IPS DF 19.7 (cell line): ENCODE measurements around the gene PSRC1.

Source experiments
- DNase-seq: peaks from one replicate; pipeline ENCODE4 v3.0.0-alpha.2; 2013; ENCODE audit warnings: low read depth, low spot score

PSRC1 gene

GRCh38 chr1:109272021-109272799 lies 10.7 kb downstream of the PSRC1 start:
- DNase-seq: no peak

DNA sequence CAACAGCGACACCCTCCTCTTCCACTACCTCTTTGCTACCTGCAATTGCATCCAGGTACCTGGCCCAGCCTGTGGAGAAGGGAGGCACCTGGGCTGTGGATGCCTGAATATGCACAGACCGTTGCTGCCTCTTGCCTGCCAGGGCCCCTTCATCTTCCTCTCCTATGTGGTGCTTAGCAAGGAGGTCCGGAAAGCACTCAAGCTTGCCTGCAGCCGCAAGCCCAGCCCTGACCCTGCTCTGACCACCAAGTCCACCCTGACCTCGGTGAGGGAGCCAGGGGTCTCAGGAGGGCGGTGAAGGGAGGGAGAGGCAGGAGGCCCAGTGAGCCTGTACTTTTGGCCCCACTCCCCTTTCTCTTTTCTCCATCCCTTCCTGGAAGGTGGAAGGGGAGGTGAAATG lies 11.5 kb downstream of the PSRC1 start:
- DNase-seq: no peak

GRCh38 chr1:109270623-109271317 lies 12.2 kb downstream of the PSRC1 start:
- no peak for DNase-seq

DNA sequence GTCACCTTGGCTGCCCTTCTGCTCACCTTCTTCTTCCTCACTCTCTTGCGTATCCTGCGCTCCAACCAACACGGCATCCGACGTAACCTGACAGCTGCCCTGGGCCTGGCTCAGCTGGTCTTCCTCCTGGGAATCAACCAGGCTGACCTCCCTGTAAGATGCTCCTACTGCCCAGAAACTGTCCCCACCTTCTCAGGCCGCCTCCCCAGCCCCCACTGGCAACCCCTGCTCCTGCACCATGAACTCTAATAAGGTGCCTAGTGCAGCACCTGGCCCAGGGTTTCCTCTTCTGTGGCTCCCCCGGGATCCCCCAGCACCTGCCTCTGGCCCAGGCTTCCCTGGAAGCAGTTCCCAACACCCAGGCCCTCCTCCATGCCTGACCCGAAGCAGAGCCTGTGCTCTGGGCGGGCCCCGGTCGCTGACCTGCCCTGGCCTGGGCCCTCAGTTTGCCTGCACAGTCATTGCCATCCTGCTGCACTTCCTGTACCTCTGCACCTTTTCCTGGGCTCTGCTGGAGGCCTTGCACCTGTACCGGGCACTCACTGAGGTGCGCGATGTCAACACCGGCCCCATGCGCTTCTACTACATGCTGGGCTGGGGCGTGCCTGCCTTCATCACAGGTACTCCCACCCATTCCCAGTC lies 12.8 kb downstream of the PSRC1 start:
- no peak for DNase-seq

DNA sequence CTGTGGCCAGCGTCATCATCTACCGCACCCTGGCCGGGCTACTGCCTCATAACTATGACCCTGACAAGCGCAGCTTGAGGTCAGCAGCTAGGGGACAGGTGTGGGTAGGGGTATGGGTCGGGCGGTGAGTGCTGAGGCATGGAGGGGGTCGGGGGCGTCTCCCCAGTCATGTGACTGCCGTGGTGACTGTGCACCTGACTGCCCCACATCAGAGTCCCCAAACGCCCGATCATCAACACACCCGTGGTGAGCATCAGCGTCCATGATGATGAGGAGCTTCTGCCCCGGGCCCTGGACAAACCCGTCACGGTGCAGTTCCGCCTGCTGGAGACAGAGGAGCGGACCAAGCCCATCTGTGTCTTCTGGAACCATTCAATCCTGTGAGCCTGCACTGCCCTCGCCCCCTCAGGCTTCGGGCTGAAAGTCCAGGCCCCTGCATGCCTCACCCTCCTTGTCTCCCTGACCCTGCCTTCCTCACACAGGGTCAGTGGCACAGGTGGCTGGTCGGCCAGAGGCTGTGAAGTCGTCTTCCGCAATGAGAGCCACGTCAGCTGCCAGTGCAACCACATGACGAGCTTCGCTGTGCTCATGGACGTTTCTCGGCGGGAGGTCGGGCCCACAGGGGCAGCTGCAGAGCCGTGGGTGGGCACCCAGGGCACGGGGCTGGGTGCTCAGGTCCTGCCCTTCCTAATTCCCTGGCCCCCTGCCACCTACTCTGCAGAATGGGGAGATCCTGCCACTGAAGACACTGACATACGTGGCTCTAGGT lies 13.5 kb downstream of the PSRC1 start:
- no peak for DNase-seq

DNA sequence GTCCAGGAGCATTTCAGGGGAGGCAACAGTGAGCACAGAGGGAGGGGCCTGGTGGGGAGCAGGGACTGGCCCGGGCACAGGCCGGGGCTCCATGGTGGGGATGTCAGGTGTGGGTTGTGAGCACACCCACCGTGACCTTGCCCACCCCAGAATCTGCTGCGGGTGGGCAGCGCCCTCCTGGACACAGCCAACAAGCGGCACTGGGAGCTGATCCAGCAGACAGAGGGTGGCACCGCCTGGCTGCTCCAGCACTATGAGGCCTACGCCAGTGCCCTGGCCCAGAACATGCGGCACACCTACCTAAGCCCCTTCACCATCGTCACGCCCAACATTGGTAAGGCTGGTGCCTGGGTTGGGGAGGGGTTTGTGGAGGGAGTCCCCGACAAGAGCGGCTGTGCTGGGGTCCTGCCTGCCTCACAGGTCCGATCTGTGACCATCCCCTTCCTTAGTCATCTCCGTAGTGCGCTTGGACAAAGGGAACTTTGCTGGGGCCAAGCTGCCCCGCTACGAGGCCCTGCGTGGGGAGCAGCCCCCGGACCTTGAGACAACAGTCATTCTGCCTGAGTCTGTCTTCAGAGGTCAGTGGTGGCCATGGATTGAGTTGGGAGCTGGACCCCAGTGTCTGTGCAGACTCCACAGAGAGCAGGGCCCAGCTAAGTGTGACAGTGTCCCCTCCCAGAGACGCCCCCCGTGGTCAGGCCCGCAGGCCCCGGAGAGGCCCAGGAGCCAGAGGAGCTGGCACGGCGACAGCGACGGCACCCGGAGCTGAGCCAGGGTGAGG lies 14.3 kb downstream of the PSRC1 start:
- no peak for DNase-seq

DNA sequence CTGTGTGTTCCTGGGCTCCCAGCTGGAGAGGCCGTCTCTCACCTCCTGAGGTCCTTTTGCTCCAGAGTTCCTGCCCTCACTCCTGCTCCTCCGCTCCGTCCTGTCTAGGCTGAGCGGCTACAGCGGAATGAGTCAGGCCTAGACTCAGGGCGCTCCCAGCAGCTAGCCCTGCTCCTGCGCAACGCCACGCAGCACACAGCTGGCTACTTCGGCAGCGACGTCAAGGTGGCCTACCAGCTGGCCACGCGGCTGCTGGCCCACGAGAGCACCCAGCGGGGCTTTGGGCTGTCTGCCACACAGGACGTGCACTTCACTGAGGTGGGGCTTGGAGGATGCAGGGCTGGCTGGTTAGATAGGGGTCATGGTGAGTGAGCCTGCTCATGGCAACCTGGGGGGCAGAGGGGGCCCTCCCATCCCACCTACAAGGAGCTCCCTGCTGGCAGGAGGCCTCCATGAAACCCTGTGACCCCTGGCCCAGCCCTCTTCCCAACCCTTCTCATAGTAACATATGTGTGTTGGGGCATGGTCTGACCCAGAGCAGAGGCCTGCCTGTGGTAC lies 15.1 kb downstream of the PSRC1 start:
- no peak for DNase-seq

- no peak for DNase-seq
These were observed 16.0 kb downstream of the PSRC1 start for GRCh38 chr1:109266965-109267364.

- no peak for DNase-seq
These were observed 17.1 kb downstream of the PSRC1 start for GRCh38 chr1:109265741-109266330.

DNA sequence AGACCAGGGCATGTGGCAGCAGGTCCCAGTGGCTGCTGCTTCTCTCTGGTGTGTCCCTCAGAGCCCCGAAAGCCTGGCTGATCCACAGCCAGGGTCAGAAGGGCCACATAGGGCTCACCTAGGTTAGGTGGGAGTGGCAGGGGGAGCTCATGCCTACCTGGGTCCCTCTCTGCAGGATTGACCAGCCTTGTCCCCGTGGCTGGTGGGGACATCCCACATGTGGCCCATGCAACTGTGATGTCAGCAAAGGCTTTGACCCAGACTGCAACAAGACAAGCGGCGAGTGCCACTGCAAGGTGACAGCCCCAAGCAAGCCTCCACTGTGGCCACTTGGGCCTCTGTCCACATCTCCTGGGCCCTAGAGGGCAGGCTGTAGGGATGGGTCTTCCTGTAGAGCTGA lies 17.9 kb downstream of the PSRC1 start:
- DNase-seq: no peak

GRCh38 chr1:109264379-109264755 lies 18.6 kb downstream of the PSRC1 start:
- no peak for DNase-seq

DNA sequence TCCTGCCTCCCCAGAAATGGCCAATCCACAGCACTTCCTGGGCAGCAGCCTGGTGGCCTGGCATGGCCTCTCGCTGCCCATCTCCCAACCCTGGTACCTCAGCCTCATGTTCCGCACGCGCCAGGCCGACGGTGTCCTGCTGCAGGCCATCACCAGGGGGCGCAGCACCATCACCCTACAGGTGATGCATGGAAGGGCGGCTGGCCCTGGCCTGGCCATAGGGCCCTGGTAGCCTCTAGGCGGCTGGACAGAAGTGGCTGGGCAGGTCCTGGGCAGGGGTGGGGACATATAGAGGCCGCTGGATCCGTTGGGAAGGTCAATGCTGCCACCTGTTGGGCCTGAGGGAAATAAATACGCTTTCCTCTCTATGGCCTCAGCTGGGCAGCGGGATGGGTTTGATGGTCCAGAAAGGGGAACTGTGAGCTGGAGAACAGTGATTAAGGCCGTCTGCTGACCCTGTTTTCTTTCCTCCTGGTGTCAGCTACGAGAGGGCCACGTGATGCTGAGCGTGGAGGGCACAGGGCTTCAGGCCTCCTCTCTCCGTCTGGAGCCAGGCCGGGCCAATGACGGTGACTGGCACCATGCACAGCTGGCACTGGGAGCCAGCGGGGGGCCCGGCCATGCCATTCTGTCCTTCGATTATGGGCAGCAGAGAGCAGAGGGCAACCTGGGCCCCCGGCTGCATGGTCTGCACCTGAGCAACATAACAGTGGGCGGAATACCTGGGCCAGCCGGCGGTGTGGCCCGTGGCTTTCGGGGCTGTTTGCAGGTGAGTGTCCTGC lies 19.2 kb downstream of the PSRC1 start:
- no peak for DNase-seq

DNA sequence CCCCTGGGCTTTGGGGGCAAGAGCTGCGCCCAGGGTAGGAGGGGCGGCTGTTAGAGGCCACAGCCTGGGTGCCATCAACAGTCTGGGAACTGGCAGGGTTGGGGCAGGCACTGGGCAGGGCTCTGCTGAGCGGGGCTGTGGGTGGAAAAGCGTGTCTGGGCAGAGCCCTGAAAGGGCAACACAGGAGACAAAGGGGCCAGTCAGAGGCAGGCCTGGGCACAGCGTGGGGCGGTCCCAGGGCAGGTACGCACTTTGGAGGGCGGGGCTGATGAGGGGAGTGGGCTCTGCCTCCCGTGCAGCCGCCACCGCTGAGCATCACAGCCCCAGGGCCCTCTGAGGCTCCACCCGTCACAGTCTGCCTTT lies 19.7 kb downstream of the PSRC1 start:
- DNase-seq: no peak

GRCh38 chr1:109262231-109263055 lies 20.5 kb downstream of the PSRC1 start:
- DNase-seq: no peak

DNA sequence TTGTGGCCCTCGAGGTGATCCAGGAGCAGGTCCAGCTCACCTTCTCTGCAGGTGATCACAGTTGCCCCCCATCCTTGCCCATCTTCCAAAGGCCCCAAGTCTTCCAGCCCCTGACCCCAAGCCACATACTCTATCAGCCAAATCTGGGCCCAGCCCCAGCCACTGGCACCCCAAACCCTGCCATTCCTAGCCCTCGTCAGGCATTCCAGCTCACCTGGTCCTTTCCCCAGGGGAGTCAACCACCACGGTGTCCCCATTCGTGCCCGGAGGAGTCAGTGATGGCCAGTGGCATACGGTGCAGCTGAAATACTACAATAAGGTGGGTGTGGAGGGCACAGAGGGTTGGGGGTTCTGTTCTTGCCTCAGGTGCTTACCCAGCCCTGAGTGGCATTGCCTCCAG lies 21.4 kb downstream of the PSRC1 start:
- no peak for DNase-seq

DNA sequence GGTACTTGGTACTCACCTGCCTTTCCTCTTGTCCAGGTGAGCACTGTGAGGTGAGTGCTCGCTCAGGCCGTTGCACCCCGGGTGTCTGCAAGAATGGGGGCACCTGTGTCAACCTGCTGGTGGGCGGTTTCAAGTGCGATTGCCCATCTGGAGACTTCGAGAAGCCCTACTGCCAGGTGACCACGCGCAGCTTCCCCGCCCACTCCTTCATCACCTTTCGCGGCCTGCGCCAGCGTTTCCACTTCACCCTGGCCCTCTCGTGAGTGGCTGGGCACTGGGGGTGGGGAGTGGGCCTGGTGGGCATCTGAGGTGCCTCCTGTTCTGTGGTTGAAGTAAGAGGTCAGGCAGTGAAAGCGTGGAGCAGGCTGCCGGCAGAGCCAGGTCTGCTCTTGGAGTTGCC lies 21.9 kb downstream of the PSRC1 start:
- no peak for DNase-seq

GRCh38 chr1:109259674-109260557 lies 23.0 kb downstream of the PSRC1 start:
- no peak for DNase-seq
